GM12865 (cell line): ENCODE data around the gene MRM3.
"Not testable (repeated sequence)": the region's sequence is repeated elsewhere in the genome, so short reads cannot be mapped to it uniquely, and the experiment has no call there.

Source experiments
- DNase-seq: peaks from one replicate; pipeline ENCODE4 v3.0.0; 2010; ENCODE audit warnings: low read depth
- H3K4me3 ChIP-seq: 2 replicates; pipeline ENCODE4 v1.5.1; 2011; ENCODE audit warnings: mild to moderate bottlenecking, low read depth, low read length, control low read depth
- TF ChIP-seq, protein P1 (sequence below): IDR thresholded peaks from 2 replicates; pipeline ENCODE4 v1.5.1; 2011; ENCODE audit warnings: low read length, control low read depth, low read depth, inconsistent platforms; ENCODE audit not compliant: insufficient read depth; ENCODE audit errors: missing control alignments

The MRM3 gene

DNA sequence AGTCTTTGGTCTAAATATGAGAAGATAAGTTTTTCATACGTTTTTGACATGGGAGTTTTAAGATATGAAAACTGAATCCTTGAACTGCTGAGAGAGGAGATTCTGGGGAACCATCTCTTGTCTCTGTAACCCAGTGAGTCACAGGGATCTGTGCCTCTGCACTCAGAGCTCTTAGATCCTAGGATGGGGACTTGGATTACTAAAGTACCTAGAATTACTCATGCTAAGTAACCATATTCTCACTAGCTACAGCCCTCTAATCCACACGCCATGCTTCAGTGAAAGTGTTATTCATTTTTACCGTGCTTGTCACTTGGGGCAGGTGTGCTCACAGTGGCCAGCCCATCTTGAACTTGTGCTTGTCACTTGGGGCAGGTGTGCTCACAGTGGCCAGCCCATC lies 2.0 kb downstream of the MRM3 start:
- TF ChIP-seq, protein P1, sequence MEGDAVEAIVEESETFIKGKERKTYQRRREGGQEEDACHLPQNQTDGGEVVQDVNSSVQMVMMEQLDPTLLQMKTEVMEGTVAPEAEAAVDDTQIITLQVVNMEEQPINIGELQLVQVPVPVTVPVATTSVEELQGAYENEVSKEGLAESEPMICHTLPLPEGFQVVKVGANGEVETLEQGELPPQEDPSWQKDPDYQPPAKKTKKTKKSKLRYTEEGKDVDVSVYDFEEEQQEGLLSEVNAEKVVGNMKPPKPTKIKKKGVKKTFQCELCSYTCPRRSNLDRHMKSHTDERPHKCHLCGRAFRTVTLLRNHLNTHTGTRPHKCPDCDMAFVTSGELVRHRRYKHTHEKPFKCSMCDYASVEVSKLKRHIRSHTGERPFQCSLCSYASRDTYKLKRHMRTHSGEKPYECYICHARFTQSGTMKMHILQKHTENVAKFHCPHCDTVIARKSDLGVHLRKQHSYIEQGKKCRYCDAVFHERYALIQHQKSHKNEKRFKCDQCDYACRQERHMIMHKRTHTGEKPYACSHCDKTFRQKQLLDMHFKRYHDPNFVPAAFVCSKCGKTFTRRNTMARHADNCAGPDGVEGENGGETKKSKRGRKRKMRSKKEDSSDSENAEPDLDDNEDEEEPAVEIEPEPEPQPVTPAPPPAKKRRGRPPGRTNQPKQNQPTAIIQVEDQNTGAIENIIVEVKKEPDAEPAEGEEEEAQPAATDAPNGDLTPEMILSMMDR, result no peak
- no peak overlapping the region for H3K4me3 ChIP-seq
- DNase-seq, result no peak

DNA sequence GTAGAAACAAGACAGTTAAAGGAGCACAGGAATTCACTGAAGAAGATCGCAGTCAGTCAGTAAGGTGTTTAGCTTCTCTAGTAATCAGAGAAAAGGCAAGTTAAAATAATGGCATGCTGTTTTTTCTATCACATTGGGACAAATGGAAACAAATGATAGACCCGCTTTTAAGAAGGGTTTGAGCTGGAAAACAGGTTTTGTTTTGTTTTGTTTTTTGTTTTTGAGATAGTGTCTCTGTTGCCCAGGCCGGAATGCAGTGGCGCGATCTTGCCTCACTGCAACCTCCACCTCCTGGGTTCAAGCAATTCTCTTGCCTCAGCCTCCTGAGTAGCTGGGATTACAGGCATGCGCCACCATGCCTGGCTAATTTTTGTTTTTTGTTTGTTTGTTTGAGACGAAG lies 3.7 kb downstream of the MRM3 start:
- H3K4me3 ChIP-seq, result not testable (repeated sequence)

DNA sequence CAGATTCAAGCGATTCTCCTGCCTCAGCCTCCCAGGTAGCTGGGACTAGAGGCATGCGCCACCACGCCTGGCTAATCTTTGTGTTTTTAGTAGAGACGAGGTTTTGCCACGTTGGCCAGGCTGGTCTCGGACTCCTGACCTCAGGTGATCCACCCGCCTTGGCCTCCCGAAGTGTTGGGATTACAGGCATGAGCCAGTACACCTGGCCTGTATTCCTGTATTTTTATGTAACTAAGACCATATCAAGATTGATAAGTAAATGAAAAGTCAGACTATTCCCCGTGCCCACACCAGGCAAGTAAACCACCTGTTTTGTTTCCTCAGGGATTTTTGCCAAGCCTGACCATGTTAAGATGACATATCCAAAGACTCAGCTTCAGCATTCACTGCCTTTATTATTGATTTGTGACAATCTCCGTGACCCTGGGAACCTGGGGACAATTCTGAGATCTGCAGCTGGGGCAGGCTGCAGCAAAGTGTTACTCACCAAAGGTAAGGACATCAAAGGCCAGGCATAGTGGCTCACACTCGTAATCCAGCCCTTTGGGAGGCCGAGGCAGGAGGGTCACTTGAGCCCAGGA lies 5.6 kb downstream of the MRM3 start:
- no peak overlapping the region for H3K4me3 ChIP-seq
- DNase-seq, result no peak
- TF ChIP-seq, protein P1, result no peak

More for the DNA sequence above, 3.7 kb downstream of the MRM3 start:
- not testable (repeated sequence) for DNase-seq

DNA sequence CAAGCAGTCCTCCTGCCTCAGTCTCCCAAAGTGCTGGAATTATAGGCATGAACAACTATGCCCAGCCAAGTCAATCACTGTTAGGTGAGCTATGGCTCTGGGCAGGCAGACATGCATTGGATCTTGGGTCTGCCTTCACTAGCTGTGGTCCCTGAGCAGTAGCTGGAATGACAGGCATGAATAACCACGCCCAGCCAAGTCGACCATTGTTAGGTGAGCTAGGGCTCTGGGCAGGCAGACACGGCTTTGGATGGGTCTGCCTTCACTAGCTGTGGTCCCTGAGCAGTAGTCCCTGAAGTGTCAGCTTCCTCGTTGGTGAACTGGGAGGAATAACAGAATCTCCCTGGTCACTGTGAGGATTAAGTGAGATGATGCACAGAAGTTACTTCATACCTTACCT lies 6.4 kb downstream of the MRM3 start:
- DNase-seq, result no peak
- no peak overlapping the region for H3K4me3 ChIP-seq
- TF ChIP-seq, protein P1, result no peak

DNA sequence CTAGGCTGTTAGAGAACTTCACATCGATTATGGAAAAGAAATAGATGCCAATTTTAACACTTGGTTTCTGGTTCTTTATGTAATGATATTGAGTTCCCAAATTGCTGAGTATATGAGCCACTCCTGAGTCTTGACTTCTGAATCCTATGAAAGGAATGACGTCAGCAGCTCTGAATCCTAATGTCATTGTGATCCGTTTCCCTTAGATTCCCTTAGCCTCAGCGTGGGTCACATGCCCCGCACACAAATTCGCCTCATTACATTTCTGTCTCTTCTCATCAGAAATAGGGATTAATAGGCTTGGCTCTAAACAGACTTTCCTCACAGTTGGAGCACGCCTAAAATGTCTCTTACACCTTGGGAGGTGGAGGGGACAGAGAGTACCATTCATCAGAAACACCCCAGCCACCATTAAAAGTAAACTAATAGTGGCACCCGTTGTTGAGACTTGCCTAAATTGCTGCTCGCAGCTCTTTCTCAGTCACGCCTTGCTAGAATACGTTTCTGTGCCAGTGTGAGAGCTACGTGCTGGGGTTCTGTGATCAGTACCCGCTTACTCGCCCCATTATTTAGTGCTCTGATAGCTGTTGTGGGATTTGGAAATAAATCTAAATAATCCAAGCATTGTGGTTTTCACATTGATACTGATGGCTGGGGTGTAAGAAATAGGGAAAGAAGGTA lies 7.1 kb downstream of the MRM3 start:
- no peak overlapping the region for H3K4me3 ChIP-seq
- no peak for DNase-seq
- TF ChIP-seq, protein P1, result no peak

DNA sequence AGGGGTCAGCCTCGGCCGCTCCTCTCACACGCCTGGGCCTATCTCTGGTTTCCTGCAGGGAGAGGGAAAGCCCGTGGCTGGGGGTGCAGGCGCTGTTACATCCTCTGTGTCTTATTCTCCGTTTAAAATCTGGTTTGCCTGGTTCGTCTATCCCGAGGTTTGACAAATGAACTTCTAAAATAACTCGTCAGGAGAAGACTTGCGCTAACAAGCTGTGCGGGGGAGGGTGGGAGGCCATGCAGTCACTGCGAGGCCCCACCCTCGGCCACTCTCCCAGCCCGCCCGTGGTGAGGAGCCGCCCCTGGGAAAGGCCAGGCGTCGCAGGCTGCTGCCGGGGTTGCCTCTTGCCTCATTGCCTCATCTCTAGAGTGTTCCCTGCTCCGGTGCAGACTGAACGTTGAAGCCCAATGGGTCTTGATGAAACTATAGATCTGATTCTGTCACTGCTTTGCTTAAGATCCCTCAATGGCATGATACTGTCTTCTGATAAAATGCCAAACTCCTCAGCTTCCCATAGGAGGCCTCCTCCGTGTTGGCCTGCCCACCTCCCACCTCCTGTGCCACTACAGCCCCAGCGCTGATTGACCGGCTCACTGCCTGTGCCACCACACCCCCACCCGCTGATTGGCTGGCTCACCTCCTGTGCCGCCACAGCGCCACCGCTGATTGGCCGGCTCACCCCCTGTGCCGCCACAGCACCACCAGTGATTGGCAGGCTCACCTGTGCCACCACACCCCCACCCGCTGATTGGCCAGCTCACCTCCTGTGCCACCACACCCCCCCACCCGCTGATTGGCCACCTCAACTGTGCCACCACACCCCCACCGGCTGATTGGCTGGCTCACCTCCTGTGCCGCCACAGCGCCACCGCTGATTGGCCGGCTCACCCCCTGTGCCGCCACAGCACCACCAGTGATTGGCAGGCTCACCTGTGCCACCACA lies 8.0 kb downstream of the MRM3 start:
- not testable (repeated sequence) for DNase-seq, H3K4me3 ChIP-seq

DNA sequence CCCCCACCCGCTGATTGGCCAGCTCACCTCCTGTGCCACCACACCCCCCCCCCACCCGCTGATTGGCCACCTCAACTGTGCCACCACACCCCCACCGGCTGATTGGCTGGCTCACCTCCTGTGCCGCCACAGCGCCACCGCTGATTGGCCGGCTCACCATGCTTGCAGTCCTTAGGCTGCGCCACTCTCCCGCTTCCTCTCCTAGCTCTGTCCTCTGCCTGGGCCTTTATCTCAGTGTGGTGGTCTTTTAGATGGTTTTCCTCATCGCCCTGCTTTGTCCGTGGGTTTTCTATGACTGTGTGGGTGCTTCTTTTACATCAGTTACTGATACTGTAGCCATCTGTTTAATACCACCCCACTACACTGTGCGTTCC lies 8.7 kb downstream of the MRM3 start:
- not testable (repeated sequence) for DNase-seq

DNA sequence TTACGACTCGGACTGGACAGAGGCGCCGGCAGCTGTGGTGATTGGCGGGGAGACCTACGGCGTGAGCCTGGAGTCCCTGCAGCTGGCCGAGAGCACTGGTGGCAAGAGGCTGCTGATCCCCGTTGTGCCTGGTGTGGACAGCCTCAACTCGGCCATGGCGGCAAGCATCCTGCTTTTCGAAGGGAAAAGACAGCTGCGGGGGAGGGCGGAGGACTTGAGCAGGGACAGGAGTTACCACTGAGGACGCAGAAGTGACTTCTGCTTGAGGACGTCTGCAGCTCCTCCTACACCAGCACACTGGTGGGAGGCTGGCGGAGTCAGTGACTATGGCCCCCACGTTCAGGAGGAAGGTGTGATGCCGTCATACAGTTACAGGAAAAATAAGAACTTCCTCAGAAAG lies 9.7 kb downstream of the MRM3 start:
- TF ChIP-seq, protein P1, result no peak
- DNase-seq, result no peak

More for the DNA sequence above, 8.7 kb downstream of the MRM3 start:
- not testable (repeated sequence) for H3K4me3 ChIP-seq

More for the DNA sequence above, 9.7 kb downstream of the MRM3 start:
- H3K4me3 ChIP-seq, result no peak overlapping the region
